ENCODE measurements around the gene TRIM54.

DNA sequence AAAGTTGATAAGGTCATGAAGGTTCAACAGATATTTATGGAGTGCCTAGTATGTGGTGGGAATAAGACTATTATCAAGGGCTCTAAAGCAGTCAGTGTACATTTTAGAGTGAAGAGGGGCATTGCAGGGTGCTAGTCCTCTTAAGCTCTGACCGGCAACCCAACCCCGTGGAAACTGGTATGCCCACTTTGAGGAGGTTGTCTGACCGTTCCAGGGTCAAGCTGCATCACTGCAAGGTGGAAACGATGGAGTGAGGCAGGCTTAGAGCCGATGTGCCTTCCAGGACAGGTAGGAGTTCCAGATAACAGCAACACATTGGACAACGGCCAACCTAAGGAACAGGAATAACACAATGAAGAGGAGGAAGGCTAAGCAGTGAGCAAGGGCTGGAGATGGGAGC is 27.4 kb downstream of the TRIM54 start:
- TF ChIP-seq, protein P1, sequence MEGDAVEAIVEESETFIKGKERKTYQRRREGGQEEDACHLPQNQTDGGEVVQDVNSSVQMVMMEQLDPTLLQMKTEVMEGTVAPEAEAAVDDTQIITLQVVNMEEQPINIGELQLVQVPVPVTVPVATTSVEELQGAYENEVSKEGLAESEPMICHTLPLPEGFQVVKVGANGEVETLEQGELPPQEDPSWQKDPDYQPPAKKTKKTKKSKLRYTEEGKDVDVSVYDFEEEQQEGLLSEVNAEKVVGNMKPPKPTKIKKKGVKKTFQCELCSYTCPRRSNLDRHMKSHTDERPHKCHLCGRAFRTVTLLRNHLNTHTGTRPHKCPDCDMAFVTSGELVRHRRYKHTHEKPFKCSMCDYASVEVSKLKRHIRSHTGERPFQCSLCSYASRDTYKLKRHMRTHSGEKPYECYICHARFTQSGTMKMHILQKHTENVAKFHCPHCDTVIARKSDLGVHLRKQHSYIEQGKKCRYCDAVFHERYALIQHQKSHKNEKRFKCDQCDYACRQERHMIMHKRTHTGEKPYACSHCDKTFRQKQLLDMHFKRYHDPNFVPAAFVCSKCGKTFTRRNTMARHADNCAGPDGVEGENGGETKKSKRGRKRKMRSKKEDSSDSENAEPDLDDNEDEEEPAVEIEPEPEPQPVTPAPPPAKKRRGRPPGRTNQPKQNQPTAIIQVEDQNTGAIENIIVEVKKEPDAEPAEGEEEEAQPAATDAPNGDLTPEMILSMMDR (IDR thresholded peaks at IDR 0.05; ENCODE audit: insufficient read depth, low read depth, low read length) = no peak
- TF ChIP-seq EZH2 (IDR thresholded peaks at IDR 0.05; ENCODE audit: insufficient read depth, low read length) = no peak

Data from astrocyte (in vitro differentiated cells and primary cell).